B cell (primary cell): ENCODE results near the gene RASSF4. TPM values are rescaled to one million over a fixed set of nuclear protein-coding genes. Genes with fewer than 3 reads are reported as not detected.

Source experiments
- ATAC-seq: fragments of 200-7000 bp; cut with Tn5 transposase; one replicate; pipeline ENCODE4 v1.10.0; 2021; ENCODE audit warnings: low read depth, mild to moderate bottlenecking, moderate number of reproducible peaks, moderate library complexity
- CTCF ChIA-PET: fragments of 350-600 bp; sonication (Branson Sonifier 250); formaldehyde crosslinking; loops from one replicate; lab custom pipeline; 2021; ENCODE audit warnings: antibody characterized with exemption, inconsistent platforms; lab: Charles Lee
- POLR2A ChIA-PET: fragments of 350-600 bp; sonication (Branson Sonifier 250); formaldehyde crosslinking; loops from one replicate; lab custom pipeline; 2021; ENCODE audit warnings: antibody characterized with exemption; lab: Charles Lee
- DNase-seq: peaks from one replicate; pipeline ENCODE4 v3.0.0; 2013
- H2AFZ ChIP-seq: 2 replicates; pipeline ENCODE4 v1.6.1; 2012; ENCODE audit warnings: mild to moderate bottlenecking, low read depth, low read length; ENCODE audit not compliant: insufficient read depth, poor library complexity, severe bottlenecking
- H3K27ac ChIP-seq, 2 donors: 1 replicate in 1 of 2; 2 replicates in 1 of 2; pipeline ENCODE4 v1.5.1; 2012 to 2013; ENCODE audit warnings: low read length in 2 of 2, mild to moderate bottlenecking in 2 of 2, moderate library complexity in 1 of 2
- H3K27me3 ChIP-seq, 4 experiments: fragments of 200-600 bp in 1 of 4; sonication (generic) in 1 of 4; replicated peaks in 1 of 4; 1 replicate in 2 of 4; 2 replicates in 2 of 4; pipeline versions ENCODE4 v1.6.1 to v1.7.0; 2013 to 2016; ENCODE audit warnings: low read length in 3 of 4, mild to moderate bottlenecking in 2 of 4, mixed read lengths in 1 of 4, moderate library complexity in 1 of 4; ENCODE audit not compliant: insufficient read depth in 4 of 4, control insufficient read depth in 3 of 4; ENCODE audit errors: control extremely low read depth in 1 of 4
- H3K36me3 ChIP-seq, 2 experiments: replicated peaks in 1 of 2; 1 replicate in 1 of 2; 2 replicates in 1 of 2; pipeline versions ENCODE4 v1.6.1 to v1.7.1; 2013; ENCODE audit warnings: low read length in 1 of 2; ENCODE audit not compliant: insufficient read depth in 2 of 2, control insufficient read depth in 1 of 2; ENCODE audit errors: control extremely low read depth in 1 of 2, extremely low read depth in 1 of 2
- H3K4me1 ChIP-seq, 2 donors: fragments of 200-600 bp in 1 of 2; sonication (generic) in 1 of 2; 1 replicate in 1 of 2; 2 replicates in 1 of 2; pipeline versions ENCODE4 v1.5.1 to v1.6.1; 2013 to 2017; ENCODE audit warnings: low read length in 2 of 2; ENCODE audit not compliant: control insufficient read depth in 2 of 2, insufficient read depth in 2 of 2
- H3K4me2 ChIP-seq: replicated peaks from 2 replicates; pipeline ENCODE3; 2012; ENCODE audit warnings: mild to moderate bottlenecking, low read depth, low read length; ENCODE audit not compliant: poor library complexity, severe bottlenecking
- H3K4me3 ChIP-seq, 5 experiments: fragments of 200-600 bp in 1 of 5; sonication (generic) in 1 of 5; 1 replicate in 3 of 5; 2 replicates in 2 of 5; pipeline versions ENCODE4 v1.5.1 to v1.7.0; 2011 to 2016; ENCODE audit warnings: low read length in 4 of 5, mild to moderate bottlenecking in 4 of 5, low read depth in 2 of 5, control low read depth in 1 of 5, moderate library complexity in 1 of 5; ENCODE audit not compliant: insufficient read depth in 1 of 5; ENCODE audit errors: control extremely low read depth in 1 of 5, extremely low read depth in 1 of 5
- H3K79me2 ChIP-seq: fragments of 200-600 bp; sonication (generic); one replicate; pipeline ENCODE4 v1.6.0; 2016; ENCODE audit warnings: low read length; ENCODE audit not compliant: control insufficient read depth, insufficient read depth
- H3K9ac ChIP-seq: fragments of 200-600 bp; sonication (generic); 2 replicates; pipeline ENCODE4 v1.6.1; 2017; ENCODE audit warnings: mild to moderate bottlenecking, low read length, moderate library complexity
- H3K9me3 ChIP-seq, 3 donors: one replicate each; pipeline versions ENCODE4 v1.6.1 to v1.7.1; 2013; ENCODE audit warnings: low read length in 2 of 3; ENCODE audit not compliant: control insufficient read depth in 2 of 3, insufficient read depth in 1 of 3; ENCODE audit errors: control extremely low read depth in 1 of 3
- H4K20me1 ChIP-seq: 2 replicates; pipeline ENCODE4 v1.6.0; 2012; ENCODE audit warnings: mild to moderate bottlenecking, low read length; ENCODE audit not compliant: insufficient read depth, control insufficient read depth, poor library complexity, severe bottlenecking
- H3K27ac Mint-ChIP-seq: one replicate; pipeline ENCODE4 v1.8.0; 2021; ENCODE audit warnings: mixed read lengths
- H3K27me3 Mint-ChIP-seq: one replicate; pipeline ENCODE4 v1.8.0; 2021; ENCODE audit warnings: mixed read lengths
- H3K4me1 Mint-ChIP-seq: one replicate; pipeline ENCODE4 v1.8.0; 2021; ENCODE audit warnings: mixed read lengths
- H3K4me3 Mint-ChIP-seq: one replicate; pipeline ENCODE4 v1.8.0; 2021; ENCODE audit warnings: mixed read lengths
- H3K9me3 Mint-ChIP-seq: one replicate; pipeline ENCODE4 v1.8.0; 2022; ENCODE audit warnings: mixed read lengths; ENCODE audit not compliant: insufficient read depth
- EZH2 ChIP-seq: IDR thresholded peaks from 2 replicates; pipeline ENCODE4 v1.6.1; 2012; ENCODE audit warnings: borderline replicate concordance, low read depth, mild to moderate bottlenecking, moderate library complexity, low read length; ENCODE audit not compliant: insufficient read depth, poor library complexity, severe bottlenecking
- WGBS: methylation state at CpG from one replicate; pipeline ENCODE4 v1.1.5; 2013; ENCODE audit warnings: missing lambda C conversion rate; ENCODE audit not compliant: insufficient coverage; 5-methylcytosine and 5-hydroxymethylcytosine counted together
- intact Hi-C: fragments of 100-400 bp; cut with micrococcal nuclease; formaldehyde crosslinking; loops from one replicate; pipeline ENCODE4 v1.10.0; 2022
- polyA plus RNA-seq: library from polyadenylated mRNA; depleted of rRNA; stranded (reverse); fragments of >200 nt; gene quantifications from 2 replicates; pipeline ENCODE4 v1.2.3, GENCODE V29; 2012
- total RNA-seq, 2 donors: library from RNA; stranded (reverse); fragments of 120-200 nt in 1 of 2; gene quantifications; 1 replicate in 1 of 2; 2 replicates in 1 of 2; pipeline versions ENCODE4 v1.2.3 to v1.2.4, GENCODE V29; 2013 to 2022
- TF ChIP-seq, protein P1 (sequence below): fragments of 200-600 bp; IDR thresholded peaks from one replicate; pipeline ENCODE4 v1.8.0; 2022; ENCODE audit warnings: antibody characterized with exemption, mild to moderate bottlenecking

Gene RASSF4
- total and polyA plus RNA-seq, 2 donors (not counting 1 experiment from before 2014, with no cell fraction given) = 1.9 to 2.6 TPM

- no peak for TF ChIP-seq EZH2
- TF ChIP-seq, protein P1, sequence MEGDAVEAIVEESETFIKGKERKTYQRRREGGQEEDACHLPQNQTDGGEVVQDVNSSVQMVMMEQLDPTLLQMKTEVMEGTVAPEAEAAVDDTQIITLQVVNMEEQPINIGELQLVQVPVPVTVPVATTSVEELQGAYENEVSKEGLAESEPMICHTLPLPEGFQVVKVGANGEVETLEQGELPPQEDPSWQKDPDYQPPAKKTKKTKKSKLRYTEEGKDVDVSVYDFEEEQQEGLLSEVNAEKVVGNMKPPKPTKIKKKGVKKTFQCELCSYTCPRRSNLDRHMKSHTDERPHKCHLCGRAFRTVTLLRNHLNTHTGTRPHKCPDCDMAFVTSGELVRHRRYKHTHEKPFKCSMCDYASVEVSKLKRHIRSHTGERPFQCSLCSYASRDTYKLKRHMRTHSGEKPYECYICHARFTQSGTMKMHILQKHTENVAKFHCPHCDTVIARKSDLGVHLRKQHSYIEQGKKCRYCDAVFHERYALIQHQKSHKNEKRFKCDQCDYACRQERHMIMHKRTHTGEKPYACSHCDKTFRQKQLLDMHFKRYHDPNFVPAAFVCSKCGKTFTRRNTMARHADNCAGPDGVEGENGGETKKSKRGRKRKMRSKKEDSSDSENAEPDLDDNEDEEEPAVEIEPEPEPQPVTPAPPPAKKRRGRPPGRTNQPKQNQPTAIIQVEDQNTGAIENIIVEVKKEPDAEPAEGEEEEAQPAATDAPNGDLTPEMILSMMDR = no peak
- DNase-seq = no peak
- Histone ChIP-seq H2AFZ (no peak overlapping the region), H3K27me3 (peaks cover 0 to 2% (median 0%) of the 10 kb centered on the region in 4 experiments), H3K4me2 (no peak overlapping the region), H3K4me1 (peaks cover 41 to 63% of the 10 kb centered on the region in 2 donors), H3K27ac (no peak overlapping the region), H3K36me3 (no peaks in the 10 kb centered on the region), H4K20me1 (no peaks in the 10 kb centered on the region), H3K9me3 (no peaks in the 10 kb centered on the region), H3K79me2 (peaks cover 23% of the 10 kb centered on the region), H3K4me3 (no peak overlapping the region), H3K9ac (no peak overlapping the region)
- WGBS = 65% methylated on average over 3 of the region's 4 CpGs
- Mint-ChIP-seq H3K27me3 (no peaks in the 10 kb centered on the region), H3K9me3 (no peaks in the 10 kb centered on the region), H3K4me3 (peak overlapping the region; percentile 30), H3K27ac (peak overlapping the region; percentile 26), H3K4me1 (peaks cover 62% of the 10 kb centered on the region)
- ChIA-PET CTCF (interaction anchor here (3.5 kb wide), 1 partner anchor 28 kb away, joined by 23 read pairs; no protein-coding TSS in a partner anchor), POLR2A (no interaction called here)
- intact Hi-C loops = no loop called here
- ATAC-seq = no peak
Measured at GRCh38 chr10:44961230-44961571, 1.6 kb downstream of the RASSF4 start.

GRCh38 chr10:44961931-44962750 is 2.5 kb downstream of the RASSF4 start:
- peaks cover 0 to 2% (median 0%) of the 10 kb centered on the region in 4 experiments for H3K27me3 ChIP-seq
- no peak for ATAC-seq
- H3K9me3 ChIP-seq = no peaks in the 10 kb centered on the region
- no peak for DNase-seq
- no peak overlapping the region for H3K4me2 ChIP-seq
- H3K27ac ChIP-seq = no peak overlapping the region
- 79% methylated on average over 9 of the region's 11 CpGs for WGBS
- Mint-ChIP-seq H3K4me3 (peak overlapping the region; percentile 8), H3K27me3 (no peaks in the 10 kb centered on the region), H3K27ac (no peak overlapping the region), H3K4me1 (peaks cover 68% of the 10 kb centered on the region), H3K9me3 (no peaks in the 10 kb centered on the region)
- no peak overlapping the region for H2AFZ ChIP-seq
- POLR2A ChIA-PET = interaction anchor here (1.5 kb wide), 1 partner anchor 41 kb away, joined by 3 read pairs; no protein-coding TSS in a partner anchor
- peaks cover 45 to 71% of the 10 kb centered on the region in 2 donors for H3K4me1 ChIP-seq
- CTCF ChIA-PET = interaction anchor here (0.9 to 3.5 kb wide), 8 partner anchors 9 to 41 kb away, joined by 3 to 23 read pairs (median 4); partner anchors contain the start of gene DEPP1
- no peak overlapping the region for H3K4me3 ChIP-seq
- TF ChIP-seq, protein P1 = no peak
- TF ChIP-seq EZH2 = no peak
- no peaks in the 10 kb centered on the region for H4K20me1 ChIP-seq
- intact Hi-C loops = no loop called here
- H3K36me3 ChIP-seq = no peaks in the 10 kb centered on the region
- peaks cover 19% of the 10 kb centered on the region for H3K79me2 ChIP-seq
- no peak overlapping the region for H3K9ac ChIP-seq
